ENCODE results near the gene REEP1. TPM values are rescaled to one million over a fixed set of nuclear protein-coding genes. Genes with fewer than 3 reads are reported as not detected.

Gene REEP1
- total and polyA plus RNA-seq, 2 of the 13 experiments (the other 11 are each of a cell fraction or from before 2014, with no cell fraction given): 0.27 TPM; not detected in 1

DNA sequence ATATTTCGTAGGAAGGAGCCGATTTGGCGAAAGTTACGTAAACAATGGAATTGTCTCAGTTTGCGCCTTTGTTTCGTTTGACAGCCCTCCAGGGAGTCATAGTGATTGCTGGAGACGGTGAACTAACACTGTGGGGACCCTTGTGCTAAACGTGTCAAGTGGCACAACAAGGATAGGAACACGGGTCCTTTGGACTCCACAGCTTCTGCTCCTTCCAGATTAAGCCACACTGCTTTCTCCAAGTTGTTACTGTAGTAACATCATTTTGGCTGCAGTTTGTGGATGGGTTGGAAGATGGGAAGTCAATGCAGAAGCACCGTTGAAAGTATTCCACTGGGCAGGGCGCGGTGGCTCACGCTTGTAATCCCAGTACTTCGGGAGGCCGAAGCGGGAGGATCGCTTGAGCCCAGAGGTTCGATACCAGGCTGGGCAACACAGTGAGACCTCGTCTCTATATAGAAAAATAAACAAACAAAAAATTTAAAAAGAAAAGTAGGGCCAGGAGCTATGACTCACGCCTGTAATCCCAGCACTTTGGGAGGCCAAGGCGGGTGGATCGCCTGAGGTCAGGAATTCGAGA, 141.5 kb downstream of the REEP1 start (continued):
- TF ChIP-seq, protein P1, sequence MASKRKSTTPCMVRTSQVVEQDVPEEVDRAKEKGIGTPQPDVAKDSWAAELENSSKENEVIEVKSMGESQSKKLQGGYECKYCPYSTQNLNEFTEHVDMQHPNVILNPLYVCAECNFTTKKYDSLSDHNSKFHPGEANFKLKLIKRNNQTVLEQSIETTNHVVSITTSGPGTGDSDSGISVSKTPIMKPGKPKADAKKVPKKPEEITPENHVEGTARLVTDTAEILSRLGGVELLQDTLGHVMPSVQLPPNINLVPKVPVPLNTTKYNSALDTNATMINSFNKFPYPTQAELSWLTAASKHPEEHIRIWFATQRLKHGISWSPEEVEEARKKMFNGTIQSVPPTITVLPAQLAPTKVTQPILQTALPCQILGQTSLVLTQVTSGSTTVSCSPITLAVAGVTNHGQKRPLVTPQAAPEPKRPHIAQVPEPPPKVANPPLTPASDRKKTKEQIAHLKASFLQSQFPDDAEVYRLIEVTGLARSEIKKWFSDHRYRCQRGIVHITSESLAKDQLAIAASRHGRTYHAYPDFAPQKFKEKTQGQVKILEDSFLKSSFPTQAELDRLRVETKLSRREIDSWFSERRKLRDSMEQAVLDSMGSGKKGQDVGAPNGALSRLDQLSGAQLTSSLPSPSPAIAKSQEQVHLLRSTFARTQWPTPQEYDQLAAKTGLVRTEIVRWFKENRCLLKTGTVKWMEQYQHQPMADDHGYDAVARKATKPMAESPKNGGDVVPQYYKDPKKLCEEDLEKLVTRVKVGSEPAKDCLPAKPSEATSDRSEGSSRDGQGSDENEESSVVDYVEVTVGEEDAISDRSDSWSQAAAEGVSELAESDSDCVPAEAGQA (IDR thresholded peaks at IDR 0.05; ENCODE audit: low read depth): no peak; the same call in 1 of the 2 replicates
- TF ChIP-seq, protein P1 (CRISPR knock-in tag; IDR thresholded peaks at IDR 0.05; ENCODE audit: borderline replicate concordance): no peak
- TF ChIP-seq ZNF75D (CRISPR knock-in tag; IDR thresholded peaks at IDR 0.05; ENCODE audit: borderline replicate concordance): no peak
- TF ChIP-seq HNRNPL (IDR thresholded peaks at IDR 0.05; ENCODE audit: low read depth, low read length): no peak
- peak; percentile 41; the same call in 1 of the 2 replicates for TF ChIP-seq ZNF510 (CRISPR knock-in tag; IDR thresholded peaks at IDR 0.05; ENCODE audit: low read depth)
- no peak for TF ChIP-seq ZNF781 (CRISPR knock-in tag; IDR thresholded peaks at IDR 0.05; ENCODE audit: borderline replicate concordance, not compliant biosample characterization)
- TF ChIP-seq HDAC1 (CRISPR knock-in tag; IDR thresholded peaks at IDR 0.05): no peak
- no peak for TF ChIP-seq ZNF530 (CRISPR knock-in tag; IDR thresholded peaks at IDR 0.05; ENCODE audit: low read depth)
- no peak for TF ChIP-seq ZNF251 (CRISPR knock-in tag; IDR thresholded peaks at IDR 0.05)
- TF ChIP-seq MTF1 (CRISPR knock-in tag; IDR thresholded peaks at IDR 0.05): no peak
- no peak for TF ChIP-seq TBL1XR1 (IDR thresholded peaks at IDR 0.05; ENCODE audit: borderline replicate concordance, low read length, partially characterized antibody)
- no peak for TF ChIP-seq ZBTB42 (CRISPR knock-in tag; IDR thresholded peaks at IDR 0.05)
- 0 out of 2 replicates have a peak, but pooled peaks have one; percentile 26 for TF ChIP-seq ATAD3A (CRISPR knock-in tag; IDR thresholded peaks at IDR 0.05)
- no peak; the same call in 1 of the 2 replicates for TF ChIP-seq SOX5 (CRISPR knock-in tag; IDR thresholded peaks at IDR 0.05; ENCODE audit: borderline replicate concordance)
- TF ChIP-seq, protein P2, sequence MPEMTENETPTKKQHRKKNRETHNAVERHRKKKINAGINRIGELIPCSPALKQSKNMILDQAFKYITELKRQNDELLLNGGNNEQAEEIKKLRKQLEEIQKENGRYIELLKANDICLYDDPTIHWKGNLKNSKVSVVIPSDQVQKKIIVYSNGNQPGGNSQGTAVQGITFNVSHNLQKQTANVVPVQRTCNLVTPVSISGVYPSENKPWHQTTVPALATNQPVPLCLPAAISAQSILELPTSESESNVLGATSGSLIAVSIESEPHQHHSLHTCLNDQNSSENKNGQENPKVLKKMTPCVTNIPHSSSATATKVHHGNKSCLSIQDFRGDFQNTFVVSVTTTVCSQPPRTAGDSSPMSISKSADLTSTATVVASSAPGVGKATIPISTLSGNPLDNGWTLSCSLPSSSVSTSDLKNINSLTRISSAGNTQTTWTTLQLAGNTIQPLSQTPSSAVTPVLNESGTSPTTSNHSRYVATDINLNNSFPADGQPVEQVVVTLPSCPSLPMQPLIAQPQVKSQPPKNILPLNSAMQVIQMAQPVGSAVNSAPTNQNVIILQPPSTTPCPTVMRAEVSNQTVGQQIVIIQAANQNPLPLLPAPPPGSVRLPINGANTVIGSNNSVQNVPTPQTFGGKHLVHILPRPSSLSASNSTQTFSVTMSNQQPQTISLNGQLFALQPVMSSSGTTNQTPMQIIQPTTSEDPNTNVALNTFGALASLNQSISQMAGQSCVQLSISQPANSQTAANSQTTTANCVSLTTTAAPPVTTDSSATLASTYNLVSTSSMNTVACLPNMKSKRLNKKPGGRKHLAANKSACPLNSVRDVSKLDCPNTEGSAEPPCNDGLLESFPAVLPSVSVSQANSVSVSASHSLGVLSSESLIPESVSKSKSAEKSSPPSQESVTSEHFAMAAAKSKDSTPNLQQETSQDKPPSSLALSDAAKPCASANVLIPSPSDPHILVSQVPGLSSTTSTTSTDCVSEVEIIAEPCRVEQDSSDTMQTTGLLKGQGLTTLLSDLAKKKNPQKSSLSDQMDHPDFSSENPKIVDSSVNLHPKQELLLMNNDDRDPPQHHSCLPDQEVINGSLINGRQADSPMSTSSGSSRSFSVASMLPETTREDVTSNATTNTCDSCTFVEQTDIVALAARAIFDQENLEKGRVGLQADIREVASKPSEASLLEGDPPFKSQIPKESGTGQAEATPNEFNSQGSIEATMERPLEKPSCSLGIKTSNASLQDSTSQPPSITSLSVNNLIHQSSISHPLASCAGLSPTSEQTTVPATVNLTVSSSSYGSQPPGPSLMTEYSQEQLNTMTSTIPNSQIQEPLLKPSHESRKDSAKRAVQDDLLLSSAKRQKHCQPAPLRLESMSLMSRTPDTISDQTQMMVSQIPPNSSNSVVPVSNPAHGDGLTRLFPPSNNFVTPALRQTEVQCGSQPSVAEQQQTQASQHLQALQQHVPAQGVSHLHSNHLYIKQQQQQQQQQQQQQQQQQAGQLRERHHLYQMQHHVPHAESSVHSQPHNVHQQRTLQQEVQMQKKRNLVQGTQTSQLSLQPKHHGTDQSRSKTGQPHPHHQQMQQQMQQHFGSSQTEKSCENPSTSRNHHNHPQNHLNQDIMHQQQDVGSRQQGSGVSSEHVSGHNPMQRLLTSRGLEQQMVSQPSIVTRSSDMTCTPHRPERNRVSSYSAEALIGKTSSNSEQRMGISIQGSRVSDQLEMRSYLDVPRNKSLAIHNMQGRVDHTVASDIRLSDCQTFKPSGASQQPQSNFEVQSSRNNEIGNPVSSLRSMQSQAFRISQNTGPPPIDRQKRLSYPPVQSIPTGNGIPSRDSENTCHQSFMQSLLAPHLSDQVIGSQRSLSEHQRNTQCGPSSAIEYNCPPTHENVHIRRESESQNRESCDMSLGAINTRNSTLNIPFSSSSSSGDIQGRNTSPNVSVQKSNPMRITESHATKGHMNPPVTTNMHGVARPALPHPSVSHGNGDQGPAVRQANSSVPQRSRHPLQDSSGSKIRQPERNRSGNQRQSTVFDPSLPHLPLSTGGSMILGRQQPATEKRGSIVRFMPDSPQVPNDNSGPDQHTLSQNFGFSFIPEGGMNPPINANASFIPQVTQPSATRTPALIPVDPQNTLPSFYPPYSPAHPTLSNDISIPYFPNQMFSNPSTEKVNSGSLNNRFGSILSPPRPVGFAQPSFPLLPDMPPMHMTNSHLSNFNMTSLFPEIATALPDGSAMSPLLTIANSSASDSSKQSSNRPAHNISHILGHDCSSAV (CRISPR knock-in tag; IDR thresholded peaks at IDR 0.05; ENCODE audit: borderline replicate concordance): no peak
